Neutrophil (primary cell): ENCODE measurements around the gene SESTD1.
A peak's percentile ranks its signal among the peaks of the same experiment; 100 is the strongest.
"Not testable (repeated sequence)": the region's sequence is repeated elsewhere in the genome, so short reads cannot be mapped to it uniquely, and the experiment has no call there.

ENCODE experiments used
- H3K27ac ChIP-seq: fragments of 200-600 bp; sonication (generic); 2 replicates; pipeline ENCODE4 v1.5.1; 2016; ENCODE audit warnings: mild to moderate bottlenecking, moderate library complexity
- H3K27me3 ChIP-seq: fragments of 200-600 bp; sonication (generic); 2 replicates; pipeline ENCODE4 v1.6.0; 2016; ENCODE audit warnings: mild to moderate bottlenecking
- H3K36me3 ChIP-seq: fragments of 200-600 bp; sonication (generic); 2 replicates; pipeline ENCODE4 v1.5.1; 2017
- H3K4me1 ChIP-seq, 2 experiments: fragments of 200-600 bp in 1 of 2; sonication (generic) in 1 of 2; 1 replicate in 1 of 2; 2 replicates in 1 of 2; pipeline versions ENCODE4 v1.5.1 to v1.6.1; 2013 to 2016; ENCODE audit warnings: low read depth in 1 of 2, low read length in 1 of 2, mild to moderate bottlenecking in 1 of 2, moderate library complexity in 1 of 2; ENCODE audit not compliant: control insufficient read depth in 1 of 2, insufficient read depth in 1 of 2
- H3K4me3 ChIP-seq, 2 experiments: fragments of 200-600 bp in 1 of 2; sonication (generic) in 1 of 2; 1 replicate in 1 of 2; 2 replicates in 1 of 2; pipeline ENCODE4 v1.5.1; 2013 to 2016; ENCODE audit warnings: low read depth in 1 of 2, low read length in 1 of 2, mild to moderate bottlenecking in 1 of 2, moderate library complexity in 1 of 2
- H3K9me3 ChIP-seq: fragments of 200-600 bp; sonication (generic); 2 replicates; pipeline ENCODE4 v1.5.1; 2016
- CTCF ChIP-seq: fragments of 200-600 bp; sonication (generic); IDR thresholded peaks from 2 replicates; pipeline ENCODE4 v1.5.1; 2016; ENCODE audit warnings: antibody characterized with exemption

The SESTD1 gene

DNA sequence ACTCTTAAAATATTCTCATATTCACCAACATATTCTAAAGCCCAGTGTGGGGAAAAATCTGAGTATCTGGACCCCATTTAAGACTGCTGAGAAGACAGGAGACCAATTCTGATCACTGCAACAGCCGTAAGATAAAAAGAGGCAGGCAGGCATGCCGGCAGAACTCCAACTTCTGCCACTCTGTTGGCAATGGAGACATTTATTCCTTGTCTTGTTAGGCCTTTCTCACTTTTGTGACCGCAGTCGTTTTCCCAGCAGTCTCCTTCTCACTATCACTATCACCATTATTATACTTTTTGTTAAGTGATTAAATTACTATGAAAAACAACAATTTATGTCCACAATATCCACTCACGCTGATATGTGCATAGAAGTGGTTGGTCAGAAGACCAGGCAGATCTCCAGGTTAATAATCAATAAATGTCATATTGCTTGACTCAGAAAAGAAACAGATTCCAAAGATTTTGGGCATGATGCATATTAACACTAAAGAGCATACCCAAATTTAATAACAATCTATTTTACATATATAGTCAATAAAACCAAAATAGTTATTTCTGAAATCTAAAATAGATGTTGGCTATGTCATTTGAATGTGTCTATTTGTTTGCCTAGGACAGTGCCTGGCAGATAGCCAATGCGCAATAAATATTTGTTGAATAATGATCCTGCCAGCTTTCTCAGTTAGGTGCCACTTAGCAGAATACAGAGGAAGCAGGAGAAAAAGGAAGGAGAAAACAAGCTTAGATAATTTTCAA is 38.2 kb downstream of the SESTD1 start:
- Histone ChIP-seq H3K36me3 (no peaks in the 10 kb centered on the region), H3K27me3 (no peaks in the 10 kb centered on the region), H3K4me3 (no peak overlapping the region), H3K9me3 (no peaks in the 10 kb centered on the region), H3K27ac (no peak overlapping the region), H3K4me1 (no peaks in the 10 kb centered on the region)
- TF ChIP-seq CTCF: no peak

DNA sequence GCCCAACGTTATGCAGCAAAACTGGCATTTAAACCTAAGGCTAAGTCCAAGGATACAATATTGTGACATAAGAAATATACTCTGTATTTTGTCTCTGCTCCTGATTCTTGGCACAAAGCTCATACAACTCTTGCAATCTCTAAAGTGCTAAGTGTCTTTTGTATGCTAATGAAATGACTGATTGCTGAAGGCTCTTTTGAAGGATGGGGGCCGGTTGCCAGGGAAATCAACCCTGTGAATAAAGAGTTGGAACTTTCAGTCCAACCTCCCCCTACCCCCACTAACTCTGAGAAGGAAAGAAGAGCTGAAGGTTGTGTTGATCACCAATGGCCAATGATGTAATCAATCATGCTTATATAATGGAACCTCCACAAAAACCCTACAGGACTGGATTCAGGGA is 40.3 kb downstream of the SESTD1 start:
- no peak overlapping the region for H3K4me3 ChIP-seq
- no peaks in the 10 kb centered on the region for H3K27me3 ChIP-seq
- no peak for TF ChIP-seq CTCF
- H3K36me3 ChIP-seq: no peaks in the 10 kb centered on the region
- H3K9me3 ChIP-seq: no peaks in the 10 kb centered on the region
- no peak overlapping the region for H3K27ac ChIP-seq
- peaks cover 0 to 4% of the 10 kb centered on the region in 2 experiments for H3K4me1 ChIP-seq

DNA sequence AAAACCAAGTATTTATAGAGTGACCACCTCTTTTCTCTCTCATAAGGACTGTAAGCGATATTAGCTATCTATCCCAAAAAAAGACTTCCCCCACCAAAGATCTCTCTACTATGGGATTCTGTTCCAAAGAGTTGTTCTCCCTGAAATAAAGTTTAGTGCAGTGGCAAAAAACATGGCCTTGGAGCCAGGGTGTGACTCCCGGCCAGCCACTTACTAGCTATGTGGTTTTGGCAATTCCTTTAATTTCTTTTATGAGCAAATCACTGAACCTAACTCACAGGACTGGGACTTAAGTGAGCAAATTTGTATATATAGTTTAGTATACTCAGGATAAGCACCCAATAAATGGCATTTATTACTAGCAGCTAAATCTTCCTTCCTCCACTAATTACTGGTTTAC is 42.6 kb downstream of the SESTD1 start:
- Histone ChIP-seq H3K36me3 (no peaks in the 10 kb centered on the region), H3K27ac (no peak overlapping the region), H3K27me3 (no peaks in the 10 kb centered on the region), H3K4me1 (peaks cover 0 to 7% of the 10 kb centered on the region in 2 experiments), H3K4me3 (no peak overlapping the region), H3K9me3 (no peaks in the 10 kb centered on the region)
- TF ChIP-seq CTCF: no peak

DNA sequence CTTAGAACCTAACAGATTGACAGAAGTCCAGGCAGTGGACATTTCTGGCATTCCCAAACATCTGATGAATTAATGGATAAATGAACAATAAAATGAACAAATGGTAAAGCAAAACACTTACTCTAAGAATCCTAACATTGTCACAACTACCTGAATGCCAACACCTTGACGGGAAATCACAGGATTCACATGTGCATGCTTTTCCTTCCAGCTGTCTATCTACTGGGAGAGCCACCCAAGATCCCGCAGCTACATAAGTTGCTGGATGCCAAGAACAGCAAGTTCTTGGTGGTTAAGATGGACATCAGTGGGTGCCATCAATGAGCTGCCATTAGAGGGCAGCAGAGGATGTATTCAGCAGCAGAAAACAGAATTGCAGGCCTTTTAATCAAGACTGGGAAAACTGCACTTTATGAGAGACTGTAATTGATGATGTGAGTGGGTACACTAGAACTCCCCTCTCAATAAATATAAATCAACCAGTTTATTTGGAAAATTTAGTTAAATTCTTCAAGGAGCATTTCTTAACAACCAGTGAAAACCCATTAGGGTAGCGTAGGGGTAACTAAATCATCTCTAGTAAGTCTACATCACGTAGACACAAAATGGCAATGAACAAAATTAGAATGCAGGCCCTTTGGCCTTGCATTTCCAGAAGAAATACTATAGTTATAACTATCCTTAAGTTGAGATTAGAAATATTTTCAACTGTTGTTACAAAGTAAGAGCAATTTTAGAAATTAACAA is 45.6 kb downstream of the SESTD1 start:
- Histone ChIP-seq H3K4me1 (peaks cover 0 to 7% of the 10 kb centered on the region in 2 experiments), H3K4me3 (no peak overlapping the region), H3K27ac (no peak overlapping the region), H3K36me3 (no peaks in the 10 kb centered on the region), H3K27me3 (no peaks in the 10 kb centered on the region), H3K9me3 (no peaks in the 10 kb centered on the region)
- peak; percentile 63 for TF ChIP-seq CTCF

GRCh38 chr2:179214671-179215070 is 50.0 kb downstream of the SESTD1 start:
- not testable (repeated sequence) for H3K36me3 ChIP-seq, H3K27me3 ChIP-seq, H3K4me3 ChIP-seq, H3K27ac ChIP-seq, H3K4me1 ChIP-seq, H3K9me3 ChIP-seq

DNA sequence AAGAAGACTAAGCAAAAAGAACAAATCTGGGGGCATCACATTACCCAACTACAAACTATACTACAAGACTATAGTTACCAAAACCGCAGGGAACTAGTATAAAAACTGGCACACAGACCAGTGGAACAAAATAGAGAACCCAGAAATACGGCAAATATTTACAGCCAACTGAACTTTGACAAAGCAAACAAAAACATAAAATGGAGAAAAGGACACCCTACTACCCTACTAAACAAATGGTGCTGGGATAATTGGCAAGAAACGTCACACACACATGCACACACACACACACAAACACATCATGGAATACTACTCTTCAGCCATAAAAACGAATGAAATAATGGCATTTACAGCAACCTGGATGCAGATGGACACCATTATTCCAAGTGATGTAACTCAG is 53.3 kb downstream of the SESTD1 start:
- no peak overlapping the region for H3K27ac ChIP-seq
- no peaks in the 10 kb centered on the region for H3K9me3 ChIP-seq
- no peaks in the 10 kb centered on the region for H3K36me3 ChIP-seq
- no peaks in the 10 kb centered on the region for H3K27me3 ChIP-seq
- no peaks in the 10 kb centered on the region for H3K4me1 ChIP-seq
- no peak for TF ChIP-seq CTCF
- no peak overlapping the region for H3K4me3 ChIP-seq

DNA sequence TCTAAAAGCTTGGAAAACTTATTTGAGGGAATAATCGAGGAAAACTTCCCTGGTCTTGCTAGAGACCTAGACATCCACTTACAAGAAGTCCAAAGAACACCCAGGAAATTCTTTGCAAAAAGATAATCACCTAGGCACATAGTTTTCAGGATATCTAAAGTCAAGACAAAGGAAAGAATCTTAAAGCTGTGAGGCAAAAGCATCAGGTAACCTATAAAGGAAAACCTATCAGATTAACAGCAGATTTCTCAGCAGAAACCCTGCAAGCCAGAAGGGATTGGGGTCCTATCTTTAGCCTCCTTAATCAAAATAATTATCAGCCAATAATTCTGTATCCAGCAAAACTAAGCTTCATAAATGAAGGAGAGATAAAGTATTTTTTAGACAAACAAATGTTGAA is 56.4 kb downstream of the SESTD1 start:
- not testable (repeated sequence) for H3K4me3 ChIP-seq, H3K36me3 ChIP-seq, H3K27ac ChIP-seq, H3K9me3 ChIP-seq, H3K4me1 ChIP-seq, H3K27me3 ChIP-seq
